22Rv1 (cell line): Measurements from ENCODE around the gene GSG1L.

ENCODE experiments used
- CTCF ChIP-seq: fragments of 450-650 bp; IDR thresholded peaks from 2 replicates; pipeline ENCODE4 v1.5.1; 2017; ENCODE audit warnings: mild to moderate bottlenecking
- ZFX ChIP-seq: fragments of 450-650 bp; IDR thresholded peaks from 2 replicates; pipeline ENCODE4 v1.6.1; 2017; ENCODE audit warnings: antibody characterized with exemption, borderline replicate concordance

GRCh38 chr16:27924411-27925118 lies 138.9 kb downstream of the GSG1L start:
- TF ChIP-seq CTCF, result no peak
- TF ChIP-seq ZFX, result no peak
